ENCODE results near the gene HIPK1.
"Not testable (repeated sequence)": the region's sequence is repeated elsewhere in the genome, so short reads cannot be mapped to it uniquely, and the experiment has no call there.

DNA sequence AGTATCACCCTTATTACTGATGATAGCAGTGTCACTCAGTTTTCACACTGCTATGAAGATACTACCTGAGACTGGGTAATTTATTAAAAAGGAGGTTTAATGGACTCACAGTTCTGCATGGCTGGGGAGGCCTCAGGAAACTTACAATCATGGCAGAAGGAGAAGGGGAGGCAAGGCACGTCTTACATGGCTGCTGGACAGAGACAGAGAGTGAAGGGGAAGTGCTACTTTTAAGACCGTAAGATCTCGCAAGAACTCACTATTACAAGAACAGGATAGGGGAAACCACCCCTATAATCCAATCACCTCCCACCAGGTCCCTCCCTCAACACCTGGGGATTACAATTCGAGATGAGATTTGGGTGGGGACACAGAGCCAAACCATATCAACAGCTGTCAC, 77.7 kb downstream of the HIPK1 start:
- TF ChIP-seq POLR2AphosphoS5 (IDR thresholded peaks at IDR 0.05), result not testable (repeated sequence)
- TF ChIP-seq, protein P1, sequence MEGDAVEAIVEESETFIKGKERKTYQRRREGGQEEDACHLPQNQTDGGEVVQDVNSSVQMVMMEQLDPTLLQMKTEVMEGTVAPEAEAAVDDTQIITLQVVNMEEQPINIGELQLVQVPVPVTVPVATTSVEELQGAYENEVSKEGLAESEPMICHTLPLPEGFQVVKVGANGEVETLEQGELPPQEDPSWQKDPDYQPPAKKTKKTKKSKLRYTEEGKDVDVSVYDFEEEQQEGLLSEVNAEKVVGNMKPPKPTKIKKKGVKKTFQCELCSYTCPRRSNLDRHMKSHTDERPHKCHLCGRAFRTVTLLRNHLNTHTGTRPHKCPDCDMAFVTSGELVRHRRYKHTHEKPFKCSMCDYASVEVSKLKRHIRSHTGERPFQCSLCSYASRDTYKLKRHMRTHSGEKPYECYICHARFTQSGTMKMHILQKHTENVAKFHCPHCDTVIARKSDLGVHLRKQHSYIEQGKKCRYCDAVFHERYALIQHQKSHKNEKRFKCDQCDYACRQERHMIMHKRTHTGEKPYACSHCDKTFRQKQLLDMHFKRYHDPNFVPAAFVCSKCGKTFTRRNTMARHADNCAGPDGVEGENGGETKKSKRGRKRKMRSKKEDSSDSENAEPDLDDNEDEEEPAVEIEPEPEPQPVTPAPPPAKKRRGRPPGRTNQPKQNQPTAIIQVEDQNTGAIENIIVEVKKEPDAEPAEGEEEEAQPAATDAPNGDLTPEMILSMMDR (IDR thresholded peaks at IDR 0.05 in 8 of 11, conservative IDR thresholded peaks at IDR 0.05 in 3 of 11), result not testable (repeated sequence)

Measured in spleen (tissue), 7 donors.